ENCODE results near the gene KAZN.

KAZN gene

DNA sequence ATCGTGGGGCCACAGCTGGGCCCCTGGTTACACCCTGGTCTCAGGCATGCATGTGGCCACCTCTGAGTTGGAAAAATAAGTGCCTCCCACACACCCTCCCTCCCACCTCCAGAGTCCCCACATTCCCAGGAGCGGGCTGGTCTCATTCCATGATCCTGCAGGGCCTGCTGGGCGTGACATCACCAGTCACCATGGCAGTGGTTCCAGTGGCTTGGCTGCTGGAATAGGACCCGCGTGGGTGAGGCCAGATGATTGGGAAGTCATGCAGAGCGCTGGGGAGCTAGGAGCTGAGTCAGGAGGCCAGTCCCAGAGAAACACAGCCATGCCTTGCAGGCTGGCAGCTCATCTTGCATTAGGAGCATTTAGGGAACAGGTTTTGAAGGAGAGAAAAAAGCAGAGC is 429.6 kb downstream of the KAZN start:
- Histone ChIP-seq H4K20me1 (ENCODE audit: control insufficient read depth, insufficient read depth, low read depth, low read length) (no peaks in the 10 kb centered on the region), H3K4me2 (ENCODE audit: low read length) (no peak overlapping the region), H3K79me2 (ENCODE audit: control insufficient read depth, low read length) (no peaks in the 10 kb centered on the region), H3K4me1 (ENCODE audit: control insufficient read depth, low read length) (no peaks in the 10 kb centered on the region), H3K27ac (ENCODE audit: low read depth, low read length) (no peak overlapping the region), H3K4me3 (ENCODE audit: low read length) (no peak overlapping the region), H3K9me2 (replicated peaks; ENCODE audit: control insufficient read depth, low read length) (no peaks in the 10 kb centered on the region), H3K27me3 (ENCODE audit: control insufficient read depth, low read length) (no peaks in the 10 kb centered on the region), H3K36me3 (ENCODE audit: control insufficient read depth, low read length) (no peaks in the 10 kb centered on the region), H3K9me3 (ENCODE audit: control insufficient read depth, insufficient read depth, low read length) (no peaks in the 10 kb centered on the region), H3F3A (ENCODE audit: control insufficient read depth, insufficient read depth) (no peaks in the 10 kb centered on the region)
- TF ChIP-seq, protein P1, sequence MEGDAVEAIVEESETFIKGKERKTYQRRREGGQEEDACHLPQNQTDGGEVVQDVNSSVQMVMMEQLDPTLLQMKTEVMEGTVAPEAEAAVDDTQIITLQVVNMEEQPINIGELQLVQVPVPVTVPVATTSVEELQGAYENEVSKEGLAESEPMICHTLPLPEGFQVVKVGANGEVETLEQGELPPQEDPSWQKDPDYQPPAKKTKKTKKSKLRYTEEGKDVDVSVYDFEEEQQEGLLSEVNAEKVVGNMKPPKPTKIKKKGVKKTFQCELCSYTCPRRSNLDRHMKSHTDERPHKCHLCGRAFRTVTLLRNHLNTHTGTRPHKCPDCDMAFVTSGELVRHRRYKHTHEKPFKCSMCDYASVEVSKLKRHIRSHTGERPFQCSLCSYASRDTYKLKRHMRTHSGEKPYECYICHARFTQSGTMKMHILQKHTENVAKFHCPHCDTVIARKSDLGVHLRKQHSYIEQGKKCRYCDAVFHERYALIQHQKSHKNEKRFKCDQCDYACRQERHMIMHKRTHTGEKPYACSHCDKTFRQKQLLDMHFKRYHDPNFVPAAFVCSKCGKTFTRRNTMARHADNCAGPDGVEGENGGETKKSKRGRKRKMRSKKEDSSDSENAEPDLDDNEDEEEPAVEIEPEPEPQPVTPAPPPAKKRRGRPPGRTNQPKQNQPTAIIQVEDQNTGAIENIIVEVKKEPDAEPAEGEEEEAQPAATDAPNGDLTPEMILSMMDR (IDR thresholded peaks at IDR 0.05; ENCODE audit: low read depth, low read length, poor library complexity, severe bottlenecking): no peak
- TF ChIP-seq EZH2phosphoT487 (IDR thresholded peaks at IDR 0.05; ENCODE audit: borderline replicate concordance, low read length): no peak

DNA sequence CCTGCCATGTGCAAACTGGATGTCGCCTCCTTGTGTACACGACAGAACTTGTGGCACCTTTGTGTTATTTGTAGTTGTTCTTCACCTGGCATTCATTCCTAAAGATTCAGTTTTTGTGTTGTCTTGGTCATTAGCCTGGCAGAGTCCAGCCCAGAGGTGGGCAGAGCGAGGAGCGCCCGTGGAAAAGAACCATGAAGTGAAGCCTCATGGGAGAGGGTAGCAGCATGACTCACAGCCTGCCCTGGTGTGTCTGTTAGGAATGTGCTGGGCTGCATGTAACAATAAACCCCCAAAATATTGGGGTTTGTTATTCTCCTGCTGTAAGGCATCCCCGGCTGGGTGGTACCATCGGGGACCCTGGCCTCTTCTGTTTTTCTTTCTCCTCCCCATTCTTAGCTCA is 430.1 kb downstream of the KAZN start:
- Histone ChIP-seq H3K9me2 (replicated peaks; ENCODE audit: control insufficient read depth, low read length) (no peaks in the 10 kb centered on the region), H3K36me3 (ENCODE audit: control insufficient read depth, low read length) (no peaks in the 10 kb centered on the region), H3K4me2 (ENCODE audit: low read length) (no peak overlapping the region), H3K9me3 (ENCODE audit: control insufficient read depth, insufficient read depth, low read length) (no peaks in the 10 kb centered on the region), H3K4me1 (ENCODE audit: control insufficient read depth, low read length) (peaks cover 2% of the 10 kb centered on the region; the same call in 1 of the 2 replicates), H3K27me3 (ENCODE audit: control insufficient read depth, low read length) (no peaks in the 10 kb centered on the region), H3K27ac (ENCODE audit: low read depth, low read length) (no peak overlapping the region), H4K20me1 (ENCODE audit: control insufficient read depth, insufficient read depth, low read depth, low read length) (no peaks in the 10 kb centered on the region), H3K4me3 (ENCODE audit: low read length) (no peak overlapping the region), H3F3A (ENCODE audit: control insufficient read depth, insufficient read depth) (no peaks in the 10 kb centered on the region), H3K79me2 (ENCODE audit: control insufficient read depth, low read length) (no peaks in the 10 kb centered on the region)
- TF ChIP-seq EZH2phosphoT487 (IDR thresholded peaks at IDR 0.05; ENCODE audit: borderline replicate concordance, low read length): no peak
- TF ChIP-seq, protein P1 (IDR thresholded peaks at IDR 0.05; ENCODE audit: low read depth, low read length, poor library complexity, severe bottlenecking): no peak

DNA sequence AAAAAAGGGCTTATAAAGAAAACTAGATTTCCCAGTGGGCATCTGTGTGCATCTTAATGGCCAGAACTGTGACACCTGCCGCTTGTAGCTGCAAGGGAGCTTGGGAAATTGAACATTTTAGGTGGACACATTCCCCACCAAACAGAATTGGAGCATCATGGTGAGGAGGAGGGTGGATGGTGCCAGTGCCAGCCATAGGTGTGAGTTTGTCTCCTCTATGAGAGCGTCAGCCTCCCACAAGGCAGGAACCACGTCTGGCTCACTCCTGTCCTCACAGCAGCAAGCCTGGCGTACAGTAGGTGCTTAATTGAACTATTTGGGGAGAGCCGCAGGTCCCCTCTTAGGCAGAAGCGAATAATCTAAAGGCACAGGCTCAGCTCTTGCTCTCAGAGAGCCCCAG is 430.6 kb downstream of the KAZN start:
- H3K36me3 ChIP-seq (ENCODE audit: control insufficient read depth, low read length): no peaks in the 10 kb centered on the region
- H3K27ac ChIP-seq (ENCODE audit: low read depth, low read length): no peak overlapping the region
- no peaks in the 10 kb centered on the region for H3K9me3 ChIP-seq (ENCODE audit: control insufficient read depth, insufficient read depth, low read length)
- no peaks in the 10 kb centered on the region for H3K27me3 ChIP-seq (ENCODE audit: control insufficient read depth, low read length)
- H3K9me2 ChIP-seq (replicated peaks; ENCODE audit: control insufficient read depth, low read length): no peaks in the 10 kb centered on the region
- TF ChIP-seq EZH2phosphoT487 (IDR thresholded peaks at IDR 0.05; ENCODE audit: borderline replicate concordance, low read length): no peak
- TF ChIP-seq, protein P1 (IDR thresholded peaks at IDR 0.05; ENCODE audit: low read depth, low read length, poor library complexity, severe bottlenecking): no peak
- peaks cover 4% of the 10 kb centered on the region; the same call in 1 of the 2 replicates for H3K4me1 ChIP-seq (ENCODE audit: control insufficient read depth, low read length)
- H3F3A ChIP-seq (ENCODE audit: control insufficient read depth, insufficient read depth): no peaks in the 10 kb centered on the region
- H3K79me2 ChIP-seq (ENCODE audit: control insufficient read depth, low read length): no peaks in the 10 kb centered on the region
- no peaks in the 10 kb centered on the region for H4K20me1 ChIP-seq (ENCODE audit: control insufficient read depth, insufficient read depth, low read depth, low read length)
- H3K4me2 ChIP-seq (ENCODE audit: low read length): no peak overlapping the region
- no peak overlapping the region for H3K4me3 ChIP-seq (ENCODE audit: low read length)
